Islet precursor cell (in vitro differentiated cells): ENCODE data around the gene PCDHGA10.
"Not testable (repeated sequence)": the region's sequence is repeated elsewhere in the genome, so short reads cannot be mapped to it uniquely, and the experiment has no call there.

Experiments
- DNase-seq: peaks from one replicate; pipeline ENCODE4 v3.0.0-alpha.2; 2018

PCDHGA10 gene

GRCh38 chr5:141412854-141413539, at the start of gene PCDHGA10:
Gene PCDHGA10 (plus strand): TSS chr5:141412987. CDS start chr5:141413176, 189 bp downstream.
- DNase-seq = no peak

- no peak for DNase-seq
Observed at GRCh38 chr5:141363952-141364660, 48.7 kb upstream of the PCDHGA10 start, which contains the start of gene PCDHGA5. Gene PCDHGA5 (plus strand): TSS chr5:141364162. CDS start chr5:141364331, 169 bp downstream.

GRCh38 chr5:141366016-141366896, 46.5 kb upstream of the PCDHGA10 start:
- DNase-seq = no peak

GRCh38 chr5:141369994-141370848, 42.6 kb upstream of the PCDHGA10 start, which contains the start of gene PCDHGB3:
Gene PCDHGB3 (plus strand): TSS chr5:141370242. CDS start chr5:141370395, 153 bp downstream.
- no peak for DNase-seq

DNA sequence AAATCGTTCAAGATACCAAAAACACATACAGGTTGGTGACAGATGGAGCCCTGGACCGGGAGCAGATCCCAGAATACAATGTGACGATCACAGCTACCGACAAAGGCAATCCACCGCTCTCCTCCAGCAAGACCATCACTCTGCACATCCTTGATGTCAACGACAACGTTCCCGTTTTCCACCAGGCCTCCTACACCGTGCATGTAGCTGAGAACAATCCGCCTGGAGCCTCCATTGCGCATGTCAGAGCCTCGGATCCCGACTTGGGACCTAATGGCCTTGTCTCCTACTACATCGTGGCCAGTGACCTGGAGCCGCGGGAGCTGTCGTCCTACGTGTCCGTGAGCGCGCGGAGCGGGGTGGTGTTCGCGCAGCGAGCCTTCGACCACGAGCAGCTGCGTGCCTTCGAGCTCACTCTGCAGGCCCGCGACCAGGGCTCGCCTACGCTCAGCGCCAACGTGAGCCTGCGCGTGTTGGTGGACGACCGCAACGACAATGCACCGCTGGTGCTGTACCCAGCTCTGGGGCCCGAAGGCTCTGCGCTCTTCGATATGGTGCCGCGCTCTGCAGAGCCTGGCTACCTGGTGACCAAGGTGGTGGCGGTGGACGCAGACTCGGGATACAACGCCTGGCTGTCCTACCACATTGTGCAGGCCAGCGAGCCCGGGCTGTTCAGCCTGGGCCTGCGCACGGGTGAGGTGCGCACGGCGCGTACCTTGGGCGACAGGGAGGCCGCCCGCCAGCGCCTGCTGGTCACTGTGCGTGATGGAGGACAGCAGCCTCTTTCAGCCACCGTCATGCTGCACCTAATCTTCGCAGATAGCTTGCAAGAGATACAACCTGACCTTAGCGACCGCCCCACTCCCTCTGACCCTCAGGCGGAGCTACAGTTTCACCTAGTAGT, 41.0 kb upstream of the PCDHGA10 start:
- no peak for DNase-seq

GRCh38 chr5:141373673-141374317, 39.0 kb upstream of the PCDHGA10 start, which contains the start of gene PCDHGA6:
Gene PCDHGA6 (plus strand): TSS chr5:141373891. CDS start chr5:141374084, 193 bp downstream.
- no peak for DNase-seq

DNA sequence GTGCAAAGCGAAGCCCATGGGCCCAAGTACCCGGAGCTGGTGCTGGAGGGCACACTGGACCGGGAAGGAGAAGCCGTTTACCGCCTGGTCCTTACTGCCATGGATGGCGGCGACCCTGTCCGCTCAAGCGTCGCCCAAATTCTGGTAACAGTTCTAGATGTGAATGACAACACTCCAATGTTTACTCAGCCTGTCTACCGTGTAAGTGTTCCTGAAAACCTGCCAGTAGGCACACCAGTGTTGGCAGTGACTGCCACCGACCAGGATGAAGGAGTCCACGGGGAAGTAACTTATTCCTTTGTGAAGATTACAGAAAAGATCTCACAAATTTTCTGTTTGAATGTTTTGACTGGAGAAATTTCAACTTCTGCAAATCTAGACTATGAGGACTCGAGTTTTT, 38.2 kb upstream of the PCDHGA10 start:
- no peak for DNase-seq

- DNase-seq = not testable (repeated sequence)
Observed at GRCh38 chr5:141375444-141376155, 37.2 kb upstream of the PCDHGA10 start.

DNA sequence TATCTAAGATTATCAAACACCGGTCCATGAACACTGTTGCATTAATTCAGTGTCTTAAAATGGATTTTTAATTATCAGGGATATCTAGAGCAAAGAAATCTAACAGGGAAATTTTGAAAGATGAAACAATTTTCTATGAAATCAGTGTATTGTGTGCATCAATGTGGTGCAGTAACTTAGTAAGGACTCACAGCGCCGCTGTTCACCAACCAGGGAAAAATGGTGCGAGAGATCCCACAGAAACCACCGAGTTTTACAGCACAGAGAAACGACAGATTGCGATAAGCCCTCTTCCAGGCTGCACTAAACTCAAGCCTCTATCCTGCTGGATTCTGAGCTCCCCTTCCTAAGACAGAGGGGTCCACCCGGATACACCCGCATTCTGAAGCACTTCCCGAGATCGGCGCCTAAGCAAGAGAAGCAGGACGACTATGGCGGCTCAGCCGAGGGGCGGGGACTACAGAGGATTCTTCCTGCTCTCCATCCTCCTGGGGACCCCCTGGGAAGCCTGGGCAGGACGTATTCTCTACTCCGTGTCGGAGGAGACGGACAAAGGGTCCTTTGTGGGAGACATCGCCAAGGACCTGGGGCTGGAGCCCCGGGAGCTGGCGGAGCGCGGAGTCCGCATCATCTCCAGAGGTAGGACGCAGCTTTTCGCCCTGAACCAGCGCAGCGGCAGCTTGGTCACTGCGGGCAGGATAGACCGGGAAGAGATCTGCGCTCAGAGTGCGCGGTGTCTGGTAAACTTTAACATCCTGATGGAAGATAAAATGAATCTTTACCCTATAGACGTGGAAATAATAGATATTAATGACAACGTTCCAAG, 30.1 kb upstream of the PCDHGA10 start, which contains the start of gene PCDHGA7:
PCDHGA7 (plus strand) TSS at position 274 of the 826 bp plus-strand sequence; CDS start at position 432, 158 bp downstream.
- DNase-seq = no peak

DNA sequence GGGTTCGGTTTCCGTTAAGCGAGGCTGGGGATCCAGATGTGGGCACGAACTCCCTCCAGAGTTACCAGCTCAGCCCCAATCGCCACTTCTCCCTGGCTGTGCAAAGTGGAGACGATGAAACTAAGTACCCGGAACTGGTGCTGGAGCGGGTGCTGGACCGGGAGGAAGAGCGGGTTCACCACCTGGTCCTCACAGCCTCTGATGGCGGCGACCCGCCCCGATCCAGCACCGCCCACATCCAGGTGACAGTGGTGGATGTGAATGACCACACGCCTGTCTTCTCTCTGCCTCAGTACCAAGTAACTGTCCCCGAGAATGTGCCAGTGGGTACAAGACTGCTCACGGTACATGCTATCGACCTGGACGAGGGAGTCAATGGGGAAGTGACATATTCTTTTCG, 29.4 kb upstream of the PCDHGA10 start:
- no peak for DNase-seq

DNA sequence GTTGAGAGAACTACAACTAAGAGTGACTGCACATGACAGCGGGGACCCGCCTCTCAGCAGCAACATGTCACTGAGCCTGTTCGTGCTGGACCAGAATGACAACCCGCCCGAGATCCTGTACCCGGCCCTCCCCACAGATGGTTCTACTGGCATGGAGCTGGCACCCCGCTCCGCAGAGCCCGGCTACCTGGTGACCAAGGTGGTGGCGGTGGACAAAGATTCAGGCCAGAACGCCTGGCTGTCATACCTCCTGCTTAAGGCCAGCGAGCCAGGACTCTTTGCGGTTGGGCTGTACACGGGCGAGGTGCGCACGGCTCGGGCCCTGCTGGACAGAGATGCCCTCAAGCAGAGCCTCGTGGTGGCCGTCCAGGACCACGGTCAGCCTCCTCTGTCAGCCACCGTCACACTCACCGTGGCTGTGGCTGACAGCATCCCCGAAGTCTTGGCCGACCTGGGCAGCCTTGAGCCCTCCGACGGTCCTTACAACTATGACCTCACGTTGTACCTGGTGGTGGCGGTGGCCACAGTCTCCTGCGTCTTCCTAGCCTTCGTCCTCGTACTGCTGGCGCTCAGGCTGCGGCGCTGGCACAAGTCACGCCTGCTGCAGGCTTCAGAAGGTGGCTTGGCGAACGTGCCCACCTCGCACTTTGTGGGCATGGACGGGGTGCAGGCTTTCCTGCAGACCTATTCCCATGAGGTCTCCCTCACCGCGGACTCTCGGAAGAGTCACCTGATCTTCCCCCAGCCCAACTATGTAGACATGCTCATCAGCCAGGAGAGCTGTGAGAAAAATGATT, 28.1 kb upstream of the PCDHGA10 start:
- DNase-seq = no peak

GRCh38 chr5:141387557-141388311, 25.1 kb upstream of the PCDHGA10 start, which contains the start of gene PCDHGB4:
Gene PCDHGB4 (plus strand): TSS chr5:141387698. CDS start chr5:141387885, 187 bp downstream.
- peak; percentile 83 for DNase-seq

DNA sequence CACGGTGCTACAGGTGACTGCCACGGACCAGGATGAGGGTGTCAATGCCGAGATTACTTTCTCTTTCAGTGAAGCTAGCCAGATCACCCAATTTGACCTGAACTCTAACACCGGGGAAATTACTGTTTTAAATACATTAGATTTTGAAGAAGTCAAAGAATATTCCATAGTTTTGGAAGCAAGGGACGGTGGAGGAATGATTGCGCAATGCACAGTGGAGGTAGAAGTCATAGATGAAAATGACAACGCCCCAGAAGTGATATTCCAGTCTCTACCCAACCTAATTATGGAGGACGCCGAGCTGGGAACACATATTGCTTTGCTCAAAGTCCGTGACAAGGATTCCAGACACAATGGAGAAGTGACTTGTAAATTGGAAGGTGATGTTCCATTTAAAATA, 24.1 kb upstream of the PCDHGA10 start:
- DNase-seq = no peak

GRCh38 chr5:141389153-141390042, 23.4 kb upstream of the PCDHGA10 start:
- no peak for DNase-seq

GRCh38 chr5:141392429-141393198, 20.2 kb upstream of the PCDHGA10 start, which contains the start of gene PCDHGA8:
Gene PCDHGA8 (plus strand): TSS chr5:141392633. CDS start chr5:141392814, 181 bp downstream.
- DNase-seq = no peak
